ENCODE results near the gene METTL2B.
"Not testable (repeated sequence)": the region's sequence is repeated elsewhere in the genome, so short reads cannot be mapped to it uniquely, and the experiment has no call there.

Gene METTL2B

GRCh38 chr7:128455543-128456254 is 20.8 kb upstream of the METTL2B start, which contains the start of gene HILPDA:
HILPDA (plus strand) TSS chr7:128455878; CDS start chr7:128457269, 1,391 bp downstream.
- DNase-seq = peak; percentile 93

DNA sequence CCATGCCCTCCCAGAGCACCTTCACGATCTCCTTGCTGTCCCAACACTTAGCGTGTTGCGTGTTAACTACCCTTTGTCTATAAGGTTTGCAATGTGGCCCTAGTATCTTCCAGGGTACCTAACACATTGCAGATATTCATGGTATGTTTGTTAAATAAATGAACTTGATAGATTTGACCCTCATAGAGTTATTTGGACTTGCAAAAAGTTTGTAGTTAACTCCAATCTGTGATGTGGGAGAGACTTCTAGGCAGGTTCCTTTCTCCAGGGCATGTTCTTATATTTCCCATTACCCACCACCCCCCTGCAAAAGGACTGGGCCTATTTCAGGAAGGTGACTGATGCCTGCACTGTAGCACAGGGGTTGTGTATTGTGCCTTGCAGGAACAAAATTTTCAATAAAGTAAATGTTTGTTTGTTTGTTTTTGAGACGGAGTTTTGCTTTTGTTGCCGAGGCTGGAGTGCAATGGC is 20.3 kb upstream of the METTL2B start:
- DNase-seq = no peak

GRCh38 chr7:128457385-128457784 is 19.2 kb upstream of the METTL2B start:
- DNase-seq = not testable (repeated sequence)

- DNase-seq = no peak
Observed at GRCh38 chr7:128458956-128459355, 17.6 kb upstream of the METTL2B start.

DNA sequence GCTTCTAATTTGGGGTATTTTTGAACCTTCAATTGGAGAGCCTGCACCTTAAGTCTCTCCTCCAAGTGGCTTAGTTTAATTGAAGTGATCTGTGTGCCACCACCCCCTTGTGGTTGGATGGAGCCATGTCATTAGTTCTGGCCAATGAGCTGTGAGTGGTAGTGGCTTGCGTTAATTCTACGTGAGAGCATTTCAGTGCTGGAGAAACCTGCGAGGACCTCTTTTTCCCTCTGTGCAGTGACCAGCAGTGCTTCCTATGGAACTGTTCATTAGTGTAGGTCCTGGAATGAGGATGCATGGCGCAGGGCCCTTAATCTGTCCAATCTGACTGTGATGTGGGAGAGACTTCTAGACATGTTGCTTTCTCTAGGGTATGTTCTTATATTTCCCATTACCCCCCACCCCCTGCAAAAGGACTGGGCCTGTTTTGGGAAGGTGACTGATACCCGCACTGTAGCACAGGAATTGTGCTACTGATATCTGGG is 17.1 kb upstream of the METTL2B start:
- peak; percentile 85 for DNase-seq

DNA sequence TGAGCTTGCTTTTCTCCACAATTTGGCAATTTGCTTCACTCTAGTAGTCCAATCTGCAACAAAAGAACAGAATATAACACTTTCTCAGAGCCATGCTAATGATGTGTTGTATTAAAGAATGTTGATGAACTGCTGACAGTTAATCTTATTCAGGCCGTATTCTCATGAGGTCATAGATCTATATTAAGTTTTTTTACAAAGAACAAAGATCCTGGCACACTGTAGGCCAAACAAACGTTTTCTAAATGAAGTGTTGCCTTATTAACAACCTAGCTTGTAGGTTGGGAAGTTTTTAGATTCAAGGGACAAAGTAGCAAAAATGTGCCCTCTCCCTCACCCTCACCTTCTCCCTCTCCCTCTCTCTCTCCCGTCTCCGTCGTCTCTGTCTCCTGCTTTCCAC is 14.1 kb upstream of the METTL2B start:
- DNase-seq = no peak

DNA sequence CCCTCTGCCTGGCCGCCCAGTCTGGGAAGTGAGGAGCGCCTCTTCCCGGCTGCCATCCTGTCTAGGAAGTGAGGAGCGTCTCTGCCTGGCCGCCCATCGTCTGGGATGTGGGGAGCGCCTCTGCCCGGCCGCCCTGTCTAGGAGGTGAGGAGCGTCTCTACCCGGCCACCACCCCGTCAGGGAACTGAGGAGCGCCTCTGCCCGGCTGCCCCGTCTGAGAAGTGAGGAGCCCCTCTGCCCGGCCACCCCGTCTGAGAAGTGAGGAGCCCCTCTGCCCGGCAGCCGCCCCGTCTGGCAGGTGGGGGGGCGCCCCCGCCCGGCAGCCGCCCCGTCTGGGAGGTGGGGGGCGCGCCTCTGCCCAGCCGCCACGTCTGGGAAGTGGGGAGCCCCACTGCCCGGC is 13.2 kb upstream of the METTL2B start:
- not testable (repeated sequence) for DNase-seq

DNA sequence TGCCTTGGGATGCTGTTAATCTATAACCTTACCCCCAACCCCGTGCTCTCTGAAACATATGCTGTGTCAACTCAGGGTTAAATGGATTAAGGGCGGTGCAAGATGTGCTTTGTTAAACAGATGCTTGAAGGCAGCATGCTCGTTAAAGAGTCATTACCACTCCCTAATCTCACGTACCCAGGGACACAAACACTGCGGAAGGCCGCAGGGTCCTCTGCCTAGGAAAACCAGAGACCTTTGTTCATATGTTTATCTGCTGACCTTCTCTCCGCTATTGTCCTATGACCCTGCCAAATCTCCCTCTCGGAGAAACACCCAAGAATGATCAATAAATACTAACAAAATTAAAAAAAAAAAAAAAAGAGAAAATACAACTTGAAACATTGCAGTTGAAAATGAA is 12.6 kb upstream of the METTL2B start:
- DNase-seq = peak; percentile 87

GRCh38 chr7:128466871-128467270 is 9.7 kb upstream of the METTL2B start:
- DNase-seq = not testable (repeated sequence)

DNA sequence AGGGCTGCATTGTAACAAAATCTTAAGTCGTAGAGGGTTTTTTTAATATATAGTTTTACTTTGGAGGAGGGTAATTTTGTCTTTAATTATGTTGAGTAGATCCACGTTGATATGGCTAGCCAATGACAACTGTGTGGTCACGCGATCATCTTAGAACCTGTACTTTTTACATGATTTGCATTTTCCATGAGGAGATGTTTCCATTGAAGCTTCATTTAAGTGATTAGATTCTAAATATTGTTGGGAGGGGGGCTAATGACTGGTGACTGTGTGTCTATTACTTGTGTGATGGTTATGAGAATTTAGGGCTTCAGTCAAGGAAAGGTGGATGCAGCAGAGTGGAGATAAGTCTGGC is 765 bp downstream of the METTL2B start:
- not testable (repeated sequence) for DNase-seq

DNA sequence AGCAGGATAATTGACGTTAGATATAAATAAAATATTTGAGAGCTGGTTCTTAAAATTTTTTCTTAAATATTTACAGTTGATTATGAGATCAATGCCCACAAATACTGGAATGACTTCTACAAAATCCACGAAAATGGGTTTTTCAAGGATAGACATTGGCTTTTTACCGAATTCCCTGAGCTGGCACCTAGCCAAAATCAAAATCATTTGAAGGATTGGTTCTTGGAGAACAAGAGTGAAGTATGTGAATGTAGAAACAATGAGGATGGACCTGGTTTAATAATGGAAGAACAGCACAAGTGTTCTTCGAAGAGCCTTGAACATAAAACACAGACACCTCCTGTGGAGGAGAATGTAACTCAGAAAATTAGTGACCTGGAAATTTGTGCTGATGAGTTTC is 2.5 kb downstream of the METTL2B start:
- not testable (repeated sequence) for DNase-seq

GRCh38 chr7:128488134-128488533 is 11.6 kb downstream of the METTL2B start:
- not testable (repeated sequence) for DNase-seq

DNA sequence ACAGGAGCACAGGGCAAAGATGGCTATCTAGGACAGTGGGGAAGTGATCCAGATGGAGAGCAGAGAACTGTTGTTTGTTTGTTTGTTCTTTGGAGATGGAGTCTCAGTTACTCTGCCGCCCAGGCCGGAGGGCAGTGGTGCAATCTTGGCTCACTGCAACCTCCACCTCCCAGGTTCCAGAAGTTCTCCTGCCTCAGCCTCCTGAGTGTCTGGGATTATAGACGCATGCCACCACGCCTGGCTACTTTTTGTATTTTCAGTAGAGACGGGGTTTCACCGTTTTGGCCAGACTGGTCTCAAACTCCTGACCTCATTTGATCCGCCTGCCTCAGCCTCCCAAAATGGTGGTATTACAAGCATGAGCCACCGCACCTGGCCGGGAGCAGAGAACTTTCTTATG is 20.9 kb downstream of the METTL2B start:
- DNase-seq = no peak

DNA sequence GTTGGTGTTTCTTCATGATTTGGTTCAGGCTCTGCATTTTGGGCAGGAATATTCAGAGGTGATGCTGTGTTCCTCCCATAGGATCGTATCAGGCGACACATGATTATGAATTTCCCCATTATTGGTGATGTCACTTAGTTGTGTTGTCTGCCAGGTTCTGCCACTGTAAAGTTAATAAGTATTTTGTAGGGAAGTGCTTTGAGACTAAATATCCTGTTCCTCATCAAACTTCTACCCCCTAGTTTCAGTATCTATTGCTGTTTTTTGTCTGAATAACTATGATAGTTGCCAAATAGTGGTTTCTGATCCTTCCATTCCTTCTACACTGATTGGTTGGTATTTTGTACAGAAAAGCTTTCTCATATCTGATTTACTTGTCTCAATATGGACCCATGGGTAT is 28.9 kb downstream of the METTL2B start:
- not testable (repeated sequence) for DNase-seq

- not testable (repeated sequence) for DNase-seq
Observed at GRCh38 chr7:128506819-128507218, 30.3 kb downstream of the METTL2B start.

DNA sequence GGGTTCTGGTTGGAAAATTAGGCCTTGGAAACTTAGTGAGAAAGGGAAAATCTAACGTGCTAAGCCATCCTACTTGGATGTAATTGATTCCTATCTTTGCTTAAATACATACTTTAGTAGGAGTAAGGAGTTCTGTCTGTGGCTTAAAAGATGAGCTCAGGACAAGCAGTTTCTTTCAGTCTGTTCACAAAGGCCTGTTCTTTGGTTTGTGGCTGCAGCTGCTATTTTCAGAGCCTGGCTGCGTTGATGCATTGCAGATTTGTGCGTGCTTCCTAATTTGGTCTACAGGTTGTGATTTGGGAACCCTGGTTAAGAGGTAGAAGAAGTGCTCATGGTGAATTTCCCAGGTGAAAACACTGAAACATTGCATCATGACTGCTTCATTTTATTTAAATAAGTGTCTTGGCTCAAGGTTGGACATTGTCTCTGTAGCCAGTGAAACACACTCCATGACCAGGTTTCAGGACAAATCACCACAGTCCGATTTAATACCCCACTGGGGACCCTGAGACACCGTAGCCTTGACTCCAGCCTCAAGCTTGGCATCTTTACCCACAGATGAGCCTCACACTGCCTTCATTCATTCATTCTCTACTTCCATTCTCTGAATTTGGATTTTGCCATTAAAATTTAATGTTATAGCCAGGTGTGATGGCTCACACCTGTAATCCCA is 30.9 kb downstream of the METTL2B start:
- DNase-seq = not testable (repeated sequence)

GRCh38 chr7:128511692-128512091 is 35.1 kb downstream of the METTL2B start:
- DNase-seq = peak; percentile 54

DNA sequence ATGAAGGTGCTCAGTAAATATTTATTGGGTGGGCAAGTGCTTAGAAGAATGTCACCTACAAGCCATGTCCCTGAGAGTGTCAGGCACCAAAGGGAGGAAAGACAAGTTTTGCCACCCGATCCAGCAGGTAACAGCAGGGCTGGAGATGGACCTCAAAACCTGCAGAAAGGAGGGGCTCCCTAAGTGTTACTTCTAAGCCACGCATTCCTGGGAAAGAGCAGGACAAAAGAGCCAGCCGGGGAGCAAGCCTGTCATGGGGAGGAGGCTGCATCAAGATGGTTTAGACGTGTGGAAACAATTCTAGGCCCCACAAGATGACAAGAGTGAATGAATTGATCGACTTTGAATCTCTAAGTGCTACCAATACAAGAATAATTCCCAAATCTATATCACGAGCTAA is 38.7 kb downstream of the METTL2B start:
- not testable (repeated sequence) for DNase-seq

- DNase-seq = peak; percentile 87
Observed at GRCh38 chr7:128517023-128517422, 40.5 kb downstream of the METTL2B start.

GRCh38 chr7:128523226-128523931 is 46.8 kb downstream of the METTL2B start:
- DNase-seq = peak; percentile 86

DNA sequence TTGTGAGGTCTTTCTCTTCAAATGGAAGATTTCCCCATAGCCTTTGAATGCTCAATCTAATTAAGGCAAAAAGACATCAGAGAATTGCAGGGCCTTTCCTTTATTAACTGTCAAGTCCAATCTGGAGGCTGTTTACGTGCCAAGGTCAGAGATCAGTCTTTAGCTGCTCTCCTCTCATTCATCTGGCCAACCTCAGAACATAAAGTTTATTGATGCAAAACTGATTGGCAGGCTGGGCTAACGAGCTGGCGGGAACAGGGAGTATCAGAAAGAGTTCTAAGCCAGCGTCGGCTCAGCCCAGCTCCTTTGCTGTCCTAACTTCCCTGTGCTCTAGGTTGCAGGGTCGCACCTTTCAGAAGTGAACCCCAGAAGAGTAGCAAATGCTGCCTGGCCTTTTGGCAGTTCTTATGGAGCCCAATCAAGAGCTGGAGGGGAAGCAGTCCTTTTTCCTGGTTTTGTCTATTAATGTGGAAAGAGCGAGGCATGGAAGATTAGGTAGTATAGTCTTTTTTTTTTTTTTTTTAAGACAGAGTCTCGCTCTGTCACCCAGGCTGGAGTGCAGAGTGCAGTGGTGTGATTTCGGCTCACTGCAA is 47.5 kb downstream of the METTL2B start:
- DNase-seq = peak; percentile 12

DNA sequence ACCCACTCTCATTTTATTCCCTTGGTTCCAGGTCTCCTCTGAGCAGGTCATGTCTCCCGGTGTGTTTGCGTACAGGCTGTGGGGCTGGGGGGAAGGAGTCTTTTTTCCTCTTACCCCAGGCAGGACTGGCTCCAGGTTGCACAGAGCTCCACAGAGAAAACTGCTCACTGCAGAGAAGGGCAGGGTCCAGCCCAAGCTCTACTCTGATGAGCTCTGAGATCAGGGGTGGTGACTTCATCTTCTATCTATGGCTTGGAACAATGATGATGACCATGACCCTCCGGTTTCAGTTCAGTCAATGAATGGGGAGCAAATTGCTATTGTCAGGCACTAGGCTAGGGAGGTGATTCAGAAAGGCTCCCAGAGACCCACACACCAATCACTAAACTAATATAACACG is 49.0 kb downstream of the METTL2B start:
- not testable (repeated sequence) for DNase-seq

DNA sequence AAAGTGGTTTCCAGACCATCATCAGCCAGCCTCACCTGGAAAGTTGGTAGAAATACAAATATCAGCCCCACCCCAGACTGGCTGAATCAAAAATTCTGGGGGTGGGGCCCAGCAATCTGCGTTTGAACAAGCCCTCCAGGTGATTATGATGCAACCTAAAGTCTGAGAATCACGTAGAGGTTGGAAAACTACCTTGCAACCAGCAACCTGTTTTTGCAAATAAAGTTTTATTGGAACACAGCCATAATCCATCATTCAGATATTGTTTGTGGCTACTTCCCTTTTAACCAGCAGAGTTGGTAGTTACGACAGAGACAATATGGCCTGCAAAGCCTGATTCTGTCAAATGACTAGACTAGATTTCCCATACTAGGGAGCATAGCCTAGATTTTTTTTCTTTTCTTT is 49.5 kb downstream of the METTL2B start:
- not testable (repeated sequence) for DNase-seq

All from NCI-H82 (cell line).